ENCODE measurements around the gene MTURN.
A peak's percentile ranks its signal among the peaks of the same experiment; 100 is the strongest.

Gene MTURN

DNA sequence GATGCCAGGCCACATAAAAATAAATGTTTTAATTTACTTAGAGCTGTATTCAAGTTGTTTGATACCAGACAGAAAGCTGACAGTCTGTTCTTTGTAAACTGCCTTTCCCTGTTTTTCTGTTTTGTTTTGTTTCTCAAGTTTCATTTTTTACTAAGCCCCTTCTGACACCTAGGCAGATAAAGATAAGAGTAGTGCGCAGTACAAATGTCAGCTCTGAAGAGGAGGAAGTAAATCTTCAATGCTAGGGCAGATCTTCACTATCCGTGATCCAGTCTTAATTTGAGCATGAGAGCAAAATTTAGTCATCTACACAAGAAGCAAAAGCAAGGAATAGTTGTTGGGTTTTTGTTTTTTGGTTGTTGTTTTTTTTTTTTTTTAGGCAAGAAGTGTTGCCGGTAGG, 27.3 kb downstream of the MTURN start:
- no peak for DNase-seq (ENCODE audit: low spot score)

GRCh38 chr7:30162622-30163124, 27.9 kb downstream of the MTURN start:
- DNase-seq (ENCODE audit: low spot score), result peak; percentile 91

- DNase-seq (ENCODE audit: low spot score), result peak; percentile 94
Observed at GRCh38 chr7:30163231-30163894, 28.6 kb downstream of the MTURN start.

DNA sequence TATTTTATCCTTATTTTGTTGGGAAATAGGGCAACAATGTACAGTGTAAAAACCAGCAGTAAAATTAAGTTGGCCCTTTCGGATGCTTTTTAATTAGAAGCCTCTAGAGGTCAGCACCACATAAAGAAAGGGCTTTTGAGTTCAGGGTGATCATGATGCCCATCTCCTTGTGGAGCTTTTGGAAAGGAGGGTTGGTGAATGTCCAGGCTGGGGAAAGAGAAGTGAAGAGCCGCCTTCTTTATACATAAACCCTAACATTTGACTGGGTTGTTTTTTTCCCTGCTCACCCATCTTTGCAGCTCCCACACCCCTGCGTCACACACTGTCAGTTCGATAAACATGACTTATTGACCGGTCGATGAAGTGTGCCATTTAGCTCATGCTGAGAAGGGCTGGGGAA, 29.8 kb downstream of the MTURN start:
- DNase-seq (ENCODE audit: low spot score), result peak; percentile 97

- DNase-seq (ENCODE audit: low spot score), result no peak
Observed at GRCh38 chr7:30165590-30165989, 30.8 kb downstream of the MTURN start.

- DNase-seq (ENCODE audit: low spot score), result no peak
Observed at GRCh38 chr7:30166155-30166840, 31.5 kb downstream of the MTURN start.

- DNase-seq (ENCODE audit: low spot score), result no peak
Observed at GRCh38 chr7:30166841-30167235, 32.1 kb downstream of the MTURN start.

DNA sequence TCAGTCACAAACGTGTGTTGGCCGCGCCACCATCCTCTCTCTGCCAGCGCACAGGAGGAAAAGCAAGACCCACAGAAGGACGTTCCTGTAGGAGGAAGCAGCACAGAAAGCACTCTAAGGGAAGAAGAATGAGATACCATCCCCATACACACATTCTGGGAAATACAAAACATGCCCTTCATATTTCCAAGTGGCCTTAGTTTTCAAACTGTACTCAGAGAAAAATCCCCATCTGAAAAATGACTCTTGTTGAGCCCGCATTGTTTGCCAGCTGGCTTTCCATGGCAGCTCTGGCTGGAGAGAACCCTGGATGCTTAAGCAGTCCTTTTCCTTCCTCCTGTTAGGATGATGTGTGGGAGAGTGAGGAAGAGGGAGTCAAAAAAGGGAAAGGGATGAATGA, 33.1 kb downstream of the MTURN start:
- no peak for DNase-seq (ENCODE audit: low spot score)

GRCh38 chr7:30168835-30169573, 34.2 kb downstream of the MTURN start:
- no peak for DNase-seq (ENCODE audit: low spot score)

GRCh38 chr7:30169579-30169978, 34.8 kb downstream of the MTURN start:
- no peak for DNase-seq (ENCODE audit: low spot score)

GRCh38 chr7:30170476-30171205, 35.9 kb downstream of the MTURN start:
- no peak for DNase-seq (ENCODE audit: low spot score)

- no peak for DNase-seq (ENCODE audit: low spot score)
Observed at GRCh38 chr7:30171766-30172447, 37.1 kb downstream of the MTURN start.

DNA sequence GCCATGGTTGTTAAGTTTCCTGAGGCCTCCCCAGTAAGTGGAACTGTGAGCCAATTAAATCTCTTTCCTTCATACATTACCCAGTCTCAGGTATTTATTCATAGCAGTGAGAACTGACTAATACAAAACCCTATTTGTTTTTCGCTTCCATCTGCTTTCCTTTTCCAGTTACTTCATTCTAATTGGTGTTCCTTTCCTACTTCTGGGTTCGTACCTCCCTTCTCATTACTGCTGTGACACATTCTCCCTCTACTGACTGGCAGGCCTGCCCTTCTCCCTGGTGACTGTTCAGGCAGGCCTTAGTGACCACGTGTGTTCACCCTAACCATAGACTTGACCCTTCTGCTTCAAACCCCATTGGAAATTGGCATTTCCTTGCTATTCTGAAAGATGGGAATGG, 37.7 kb downstream of the MTURN start:
- DNase-seq (ENCODE audit: low spot score), result no peak

GRCh38 chr7:30173058-30173897, 38.5 kb downstream of the MTURN start:
- DNase-seq (ENCODE audit: low spot score), result peak; percentile 97

DNA sequence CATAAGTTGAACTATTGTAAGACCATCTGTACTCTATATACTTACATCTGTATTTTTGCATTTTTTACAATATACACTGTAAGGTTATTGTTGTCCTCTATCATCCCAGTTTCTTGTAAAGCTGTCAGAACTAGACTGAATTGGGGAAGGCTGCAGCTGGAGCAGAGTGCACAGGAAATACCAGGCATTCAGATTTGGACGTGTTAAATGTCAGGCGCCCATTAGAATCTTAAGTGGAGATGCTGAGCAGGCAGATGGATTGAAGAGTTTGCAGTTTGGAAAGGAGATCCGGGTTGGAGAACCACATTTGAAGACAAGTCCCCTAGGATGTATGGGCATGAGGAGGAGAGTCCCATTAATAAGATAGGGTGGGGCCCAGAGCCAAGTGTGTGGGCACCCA, 40.4 kb downstream of the MTURN start:
- no peak for DNase-seq (ENCODE audit: low spot score)

DNA sequence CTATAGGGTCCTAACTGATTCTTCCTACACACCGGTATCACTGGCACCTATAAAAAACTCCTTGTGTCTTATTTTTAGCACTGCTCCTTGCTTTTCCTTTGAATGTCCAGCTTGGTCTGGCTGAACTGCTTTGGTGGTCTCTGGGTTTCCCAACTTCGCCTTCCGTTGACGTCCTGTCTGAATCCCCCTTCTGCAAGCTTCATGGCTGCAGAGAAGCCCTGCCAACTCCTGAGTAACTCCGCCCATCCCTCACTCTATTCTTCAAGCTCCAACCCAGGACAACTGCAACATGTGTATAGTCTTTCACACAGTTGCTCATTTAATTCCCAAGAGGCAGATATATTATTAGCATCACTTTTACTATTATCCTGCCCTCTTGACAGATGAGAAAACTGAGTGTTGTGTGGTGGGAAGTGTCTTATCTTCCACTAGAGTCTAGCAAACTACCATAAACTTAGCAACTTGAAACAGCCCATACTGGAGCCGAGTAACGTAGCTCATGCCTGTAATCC, 40.9 kb downstream of the MTURN start:
- no peak for DNase-seq (ENCODE audit: low spot score)

DNA sequence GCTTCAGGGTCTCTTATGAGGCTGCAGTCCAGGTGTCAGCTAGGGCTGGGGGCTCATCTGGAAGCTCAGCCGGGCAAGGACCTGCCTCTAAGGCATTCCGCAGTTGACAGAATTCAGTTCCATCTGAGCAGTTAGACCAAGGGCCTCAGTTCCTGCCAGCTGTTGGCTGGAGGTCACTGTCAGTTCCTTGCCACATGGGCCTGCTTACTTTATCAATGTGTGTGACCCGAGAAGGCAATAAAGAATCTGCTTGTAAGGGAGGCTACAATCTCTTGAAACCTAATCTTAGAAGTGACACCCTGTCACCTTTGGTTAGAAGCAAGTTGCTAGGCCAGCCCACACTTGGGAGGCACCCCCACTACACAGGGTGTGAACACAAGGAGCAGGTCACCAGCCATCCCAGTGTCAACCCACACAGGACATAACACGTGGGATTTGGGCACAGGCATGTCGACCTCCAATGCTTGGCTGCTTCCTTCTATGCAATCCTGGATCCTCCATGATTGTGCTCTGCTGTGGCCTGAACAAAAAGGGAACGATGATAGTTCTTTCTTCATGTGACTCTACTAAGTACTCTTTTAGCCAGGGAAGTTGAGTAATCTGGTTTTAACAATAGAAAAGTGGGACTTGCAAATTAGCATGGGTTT, 41.8 kb downstream of the MTURN start:
- no peak for DNase-seq (ENCODE audit: low spot score)

DNA sequence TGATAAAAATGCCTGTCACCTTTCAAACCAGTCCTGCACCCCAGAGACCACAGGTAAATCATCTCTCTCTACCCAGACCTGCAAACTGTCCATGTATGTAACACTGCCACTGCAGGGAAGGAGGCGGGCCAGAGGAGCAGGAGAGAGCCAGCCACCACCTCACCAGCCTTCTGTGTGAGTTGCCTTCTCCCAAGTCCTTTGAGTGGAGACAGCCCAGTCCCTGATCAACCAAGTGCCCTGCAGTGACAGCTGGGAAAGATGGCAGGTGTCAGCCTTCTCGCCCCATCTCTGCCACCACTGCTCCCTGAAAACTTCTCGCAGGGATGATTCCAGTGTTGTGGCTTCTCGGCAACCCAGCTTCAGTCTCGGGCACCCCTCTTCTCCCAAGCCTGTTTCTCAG, 42.4 kb downstream of the MTURN start:
- no peak for DNase-seq (ENCODE audit: low spot score)

DNA sequence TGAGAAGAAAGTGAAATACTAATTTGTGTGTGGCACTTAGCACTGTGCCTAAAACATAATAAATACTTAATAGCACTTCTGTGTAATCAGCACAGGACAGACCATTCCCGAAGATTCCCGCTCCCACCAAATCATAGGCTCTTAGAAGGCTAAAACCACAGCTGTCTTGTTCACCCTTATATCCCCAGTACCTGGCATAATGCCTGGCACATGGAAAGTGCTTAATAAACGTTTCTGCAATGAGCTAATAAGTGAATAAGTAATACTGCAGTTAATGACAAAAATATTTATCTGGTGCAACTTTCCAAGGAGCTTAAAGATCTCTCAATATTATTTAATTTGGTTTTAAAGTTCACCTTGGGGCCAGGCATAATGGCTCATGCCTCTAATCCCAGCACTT, 43.2 kb downstream of the MTURN start:
- DNase-seq (ENCODE audit: low spot score), result no peak
